GM18867 (cell line): ENCODE data around the gene ANKRD44.

Source experiments
- ATAC-seq: cut with Tn5 transposase; IDR thresholded peaks from one replicate; pipeline ENCODE4 v1.9.1; 2021; ENCODE audit warnings: mild to moderate bottlenecking, moderate library complexity; ENCODE audit not compliant: unreplicated experiment

ANKRD44 gene

DNA sequence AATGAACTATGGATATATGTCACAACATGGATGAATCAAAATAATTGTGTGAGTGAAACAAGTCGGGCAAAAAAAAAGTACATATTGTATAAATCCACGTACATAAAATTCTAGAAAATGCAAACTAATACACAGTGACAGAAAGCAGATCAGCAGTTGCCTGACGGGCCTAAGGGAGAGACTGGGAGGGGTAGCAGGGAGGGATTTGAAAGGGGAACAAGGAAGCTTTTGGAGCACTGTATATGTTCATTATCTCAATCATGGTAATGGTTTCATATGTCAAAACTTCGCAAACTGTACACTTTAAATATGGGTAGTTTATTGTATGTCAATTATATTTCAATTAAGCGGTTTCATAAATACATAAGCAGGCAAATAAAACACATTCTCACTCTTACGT is 153.8 kb downstream of the ANKRD44 start:
- ATAC-seq = no peak

GRCh38 chr2:197152451-197153228 is 157.9 kb downstream of the ANKRD44 start:
- ATAC-seq = peak; percentile 87

DNA sequence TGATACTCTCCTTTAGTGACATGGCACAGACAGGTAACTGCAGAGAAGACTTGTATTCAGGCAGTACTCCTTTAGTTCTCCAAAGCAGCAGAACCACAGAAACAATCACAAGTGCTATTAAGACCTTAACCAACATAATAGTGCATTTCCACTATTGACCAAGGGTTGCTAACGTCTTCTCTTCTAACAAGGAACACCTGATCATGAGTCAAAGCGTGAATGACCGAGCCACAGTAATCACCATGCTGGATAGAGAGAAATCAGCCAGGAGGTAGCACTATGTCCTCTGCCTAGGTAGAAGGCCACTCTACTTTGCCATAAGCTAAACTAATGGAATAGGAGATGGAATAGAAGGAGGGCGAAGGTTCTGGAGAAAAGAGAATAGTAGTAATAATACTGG is 161.0 kb downstream of the ANKRD44 start:
- ATAC-seq = no peak

- no peak for ATAC-seq
Measured at GRCh38 chr2:197148401-197148800, 162.2 kb downstream of the ANKRD44 start.

- ATAC-seq = no peak
Measured at GRCh38 chr2:197147942-197148341, 162.6 kb downstream of the ANKRD44 start.

- ATAC-seq = no peak
Measured at GRCh38 chr2:197146995-197147394, 163.6 kb downstream of the ANKRD44 start.

DNA sequence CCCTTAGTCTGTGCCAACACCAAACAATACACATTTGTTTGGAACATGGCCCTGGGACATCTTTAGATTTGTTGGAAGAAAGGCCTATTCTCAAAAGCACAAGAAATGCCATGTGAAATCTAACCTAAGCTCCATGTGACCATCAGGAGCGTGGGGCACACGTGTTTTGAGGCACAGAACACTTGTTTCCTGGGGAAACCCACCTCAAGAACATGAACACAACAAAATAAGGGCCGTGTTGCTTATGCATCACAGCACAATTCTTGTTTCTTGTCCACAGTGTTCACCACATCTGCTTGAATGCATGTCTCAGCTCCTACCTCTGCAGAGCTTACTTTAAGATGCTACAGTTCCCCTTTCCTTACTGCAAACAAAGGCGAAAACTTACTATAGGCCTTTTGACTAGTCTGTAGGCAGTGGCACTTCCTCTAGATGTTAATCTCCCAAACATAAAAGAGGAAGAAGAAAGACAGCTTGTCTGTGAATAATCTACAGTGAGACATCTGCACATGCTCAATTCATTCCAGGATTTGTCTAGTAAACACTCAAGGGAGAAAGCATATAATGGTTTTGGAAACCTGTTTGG is 165.0 kb downstream of the ANKRD44 start:
- peak; percentile 93 for ATAC-seq

- no peak for ATAC-seq
Measured at GRCh38 chr2:197144183-197144582, 166.4 kb downstream of the ANKRD44 start.

DNA sequence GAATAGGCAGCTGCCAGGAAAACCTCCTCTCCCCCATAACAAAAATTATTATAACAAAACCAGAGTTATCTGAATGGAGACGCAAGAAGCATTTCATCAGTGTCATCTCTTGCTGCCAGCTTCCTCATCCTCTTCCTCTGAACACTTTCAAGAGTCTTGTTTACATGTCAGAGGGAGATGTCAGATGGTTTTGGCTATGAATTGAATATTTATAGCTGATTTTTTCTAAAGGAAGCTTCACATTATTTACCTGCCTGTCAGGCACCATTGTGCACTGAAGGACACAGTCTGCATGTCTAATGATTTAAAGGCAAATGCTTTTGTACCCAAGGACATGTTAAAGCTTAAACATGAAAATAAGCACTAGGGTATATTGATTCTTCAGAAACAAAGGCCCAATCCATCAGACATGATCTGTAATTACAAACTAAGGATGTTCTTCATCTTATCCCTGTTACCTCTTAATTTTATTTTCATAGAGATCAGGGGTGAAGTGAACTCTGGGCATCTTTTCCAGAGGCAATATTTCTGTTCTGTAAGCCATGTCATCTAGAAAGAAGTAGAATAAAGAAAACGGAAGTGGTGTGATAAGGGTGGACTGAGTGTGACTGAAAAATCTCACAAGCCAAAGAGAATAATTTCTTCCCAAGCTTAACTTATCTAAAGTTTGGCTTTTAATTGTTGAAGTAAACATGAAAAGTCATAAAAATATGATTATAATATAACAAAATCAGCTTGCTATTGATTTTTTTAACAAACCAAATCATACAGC is 168.7 kb downstream of the ANKRD44 start:
- no peak for ATAC-seq

DNA sequence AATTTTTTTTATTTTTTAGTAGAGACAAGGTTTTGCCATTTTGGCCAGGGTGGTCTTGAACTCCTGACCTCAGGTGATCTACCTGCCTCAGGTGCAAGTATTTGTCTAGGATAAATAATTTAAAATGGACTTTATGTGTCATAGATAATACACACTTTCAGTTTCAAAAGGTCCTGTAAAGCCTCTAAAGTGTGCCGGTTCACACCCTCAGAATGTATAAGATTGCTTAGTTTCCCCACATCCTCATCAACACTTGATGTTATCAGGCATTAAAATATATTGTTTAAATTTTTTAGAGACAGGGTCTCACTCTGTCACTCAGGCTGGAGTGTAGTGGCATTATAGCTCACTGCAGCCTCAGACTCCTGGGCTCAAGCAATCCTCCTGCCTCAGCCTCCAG is 170.5 kb downstream of the ANKRD44 start:
- ATAC-seq = peak; percentile 41

DNA sequence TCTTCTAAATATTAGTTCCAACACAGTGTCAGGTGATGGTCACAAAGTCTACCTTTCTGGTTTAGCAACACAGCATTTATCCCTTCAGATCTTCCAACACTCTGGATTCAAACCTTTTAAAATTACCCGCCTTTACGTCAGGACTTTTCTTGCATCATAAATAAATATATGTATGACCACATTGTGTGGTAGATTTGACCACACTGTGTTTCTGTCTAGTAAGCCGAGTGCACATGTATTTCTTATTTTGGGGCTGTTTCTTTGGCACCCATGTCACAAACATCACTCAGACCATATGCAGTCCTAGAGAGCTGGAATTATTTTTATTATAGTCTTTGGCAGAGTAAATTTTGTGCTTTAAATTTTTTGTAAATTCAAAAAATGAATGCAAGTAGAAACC is 172.1 kb downstream of the ANKRD44 start:
- ATAC-seq = no peak

DNA sequence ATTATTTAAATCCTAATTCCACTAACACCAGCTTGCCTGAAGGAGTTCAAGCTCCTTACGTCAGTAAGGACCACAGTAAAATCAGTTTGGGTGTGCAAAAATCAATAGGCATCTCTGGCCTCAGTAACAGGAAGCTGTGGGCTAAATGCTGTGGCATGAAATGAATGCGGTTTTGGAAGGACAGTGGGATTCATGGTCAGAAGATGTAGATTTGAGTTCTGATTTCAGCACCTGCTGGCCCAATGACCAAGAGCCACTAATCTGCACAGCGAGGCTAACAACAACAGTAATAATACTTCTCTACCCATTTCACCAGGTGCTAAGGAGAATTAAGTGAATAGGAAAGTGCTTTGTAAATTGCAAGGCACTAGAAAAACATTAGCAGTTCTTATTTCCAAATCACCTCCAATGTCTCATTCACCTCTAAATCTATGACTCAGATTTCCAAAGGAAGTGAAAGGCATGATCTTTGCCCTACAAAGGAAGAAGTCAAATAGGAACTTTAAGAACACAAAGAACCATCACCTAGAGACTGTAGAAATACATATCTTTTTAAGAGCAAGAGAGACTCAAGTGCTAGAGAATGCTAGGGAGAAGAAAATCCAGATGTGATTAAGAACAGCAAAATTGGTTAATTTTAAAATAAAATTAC is 172.6 kb downstream of the ANKRD44 start:
- no peak for ATAC-seq

- ATAC-seq = no peak
Measured at GRCh38 chr2:197137231-197137630, 173.3 kb downstream of the ANKRD44 start.

GRCh38 chr2:197136452-197136851 is 174.1 kb downstream of the ANKRD44 start:
- ATAC-seq = no peak

- no peak for ATAC-seq
Measured at GRCh38 chr2:197135806-197136205, 174.8 kb downstream of the ANKRD44 start.

- ATAC-seq = no peak
Measured at GRCh38 chr2:197134206-197134605, 176.4 kb downstream of the ANKRD44 start.

DNA sequence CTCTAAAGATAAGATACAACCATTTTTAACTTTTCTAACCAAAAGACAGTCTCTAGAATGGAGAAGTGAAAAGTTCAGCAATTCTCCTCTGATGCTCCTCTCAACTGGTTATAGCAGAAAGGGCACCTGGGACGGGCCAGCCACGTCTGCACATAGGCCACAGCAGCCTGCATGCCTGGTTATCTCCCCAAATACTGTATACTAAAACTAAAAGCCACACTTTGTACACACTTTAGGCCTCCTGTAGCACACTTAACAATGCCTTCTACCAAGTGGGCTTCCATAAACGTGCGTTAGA is 179.1 kb downstream of the ANKRD44 start:
- ATAC-seq = peak; percentile 73

DNA sequence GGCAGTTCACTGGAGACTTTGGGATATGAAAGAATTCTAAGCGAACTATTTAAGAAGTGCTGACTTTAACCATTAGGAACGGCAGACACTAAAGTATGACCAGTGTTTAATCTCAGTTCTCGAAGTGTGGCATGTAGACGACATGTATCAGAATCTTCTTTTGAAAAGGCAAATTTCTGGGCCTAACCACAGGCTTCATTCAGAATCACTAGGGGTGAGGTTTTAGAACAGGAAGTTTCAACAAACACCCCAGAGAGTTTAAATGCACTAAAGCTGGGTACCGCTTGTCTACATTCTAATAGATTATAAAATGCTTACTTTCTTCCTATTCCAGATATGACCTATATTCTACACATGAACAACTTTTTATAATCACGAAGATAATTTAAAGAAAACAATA is 180.3 kb downstream of the ANKRD44 start:
- peak; percentile 82 for ATAC-seq

DNA sequence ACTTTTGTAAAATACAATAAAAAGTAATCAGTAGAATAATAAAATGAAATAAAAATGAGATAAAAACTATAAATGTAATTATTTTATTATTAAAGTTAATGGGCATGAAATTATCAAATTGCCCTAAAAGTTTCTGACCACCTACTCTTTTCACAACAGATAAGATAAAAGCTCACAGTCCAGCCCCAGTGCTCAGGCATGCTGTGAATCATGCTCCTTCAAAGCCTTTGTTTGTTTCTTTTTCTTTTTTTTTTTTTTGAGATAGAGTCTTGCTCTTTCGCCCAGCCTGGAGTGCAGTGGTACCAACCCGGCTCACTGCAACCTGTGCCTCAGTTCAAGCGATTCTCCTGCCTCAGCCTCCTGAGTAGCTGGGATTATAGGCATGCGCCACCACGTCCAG is 181.7 kb downstream of the ANKRD44 start:
- ATAC-seq = no peak

- ATAC-seq = no peak
Measured at GRCh38 chr2:197128126-197128525, 182.5 kb downstream of the ANKRD44 start.

- ATAC-seq = no peak
Measured at GRCh38 chr2:197126630-197127352, 183.8 kb downstream of the ANKRD44 start.
